ENCODE measurements around the gene ARIH2.

- TF ChIP-seq CTCF (IDR thresholded peaks at IDR 0.05) = no peak
- TF ChIP-seq POLR2AphosphoS5 (IDR thresholded peaks at IDR 0.05) = peak; percentile 83 to 96 (median 92)
Measured at GRCh38 chr3:48918388-48919214, at the start of gene ARIH2.
